HT1080 (cell line): ENCODE measurements around the gene TMEM108. TPM values are rescaled to one million over a fixed set of nuclear protein-coding genes. Genes with fewer than 3 reads are reported as not detected.
"Not testable (repeated sequence)": the region's sequence is repeated elsewhere in the genome, so short reads cannot be mapped to it uniquely, and the experiment has no call there.

ENCODE experiments used
- DNase-seq: peaks from one replicate; pipeline ENCODE4 v3.0.0-alpha.2; 2015; ENCODE audit warnings: low read depth
- polyA plus RNA-seq, 2 experiments: library from polyadenylated mRNA; depleted of rRNA; stranded (reverse); fragments of >200 nt; gene quantifications; 2 replicates each; pipeline ENCODE4 v1.2.3, GENCODE V29; 2015
- total RNA-seq: library from RNA; depleted of rRNA; stranded (reverse); fragments of >200 nt; shearing (Covaris generic); gene quantifications from 2 replicates; pipeline ENCODE4 v1.2.3, GENCODE V29; 2014; rRNA removed

TMEM108 gene
- total RNA-seq: 0.23 and 0.27 TPM in 2 replicates
- 3.5 and 3.8 TPM in 2 replicates for polyA plus RNA-seq (2015; cell fraction: cytosol; rRNA removed)
- polyA plus RNA-seq (2015; cell fraction: nucleus; rRNA removed): 1.8 TPM in 2 replicates

GRCh38 chr3:133038089-133038730, at the start of gene TMEM108:
TSS of gene TMEM108 (plus strand) at chr3:133038391.
- peak; percentile 70 for DNase-seq

GRCh38 chr3:132995971-132996370, 42.2 kb upstream of the TMEM108 start:
- DNase-seq: no peak

GRCh38 chr3:132997404-132998185, 40.6 kb upstream of the TMEM108 start:
- DNase-seq: no peak

GRCh38 chr3:133005032-133005431, 33.2 kb upstream of the TMEM108 start:
- not testable (repeated sequence) for DNase-seq

- no peak for DNase-seq
Measured at GRCh38 chr3:133007601-133008000, 30.6 kb upstream of the TMEM108 start.

GRCh38 chr3:133014325-133014724, 23.9 kb upstream of the TMEM108 start:
- DNase-seq: no peak

- not testable (repeated sequence) for DNase-seq
Measured at GRCh38 chr3:133015573-133015972, 22.6 kb upstream of the TMEM108 start.

GRCh38 chr3:133016838-133017309, 21.3 kb upstream of the TMEM108 start:
- DNase-seq: no peak

- DNase-seq: no peak
Measured at GRCh38 chr3:133018921-133019320, 19.3 kb upstream of the TMEM108 start.

GRCh38 chr3:133021206-133021605, 17.0 kb upstream of the TMEM108 start:
- DNase-seq: no peak

GRCh38 chr3:133023362-133023761, 14.8 kb upstream of the TMEM108 start:
- no peak for DNase-seq

GRCh38 chr3:133025546-133025945, 12.6 kb upstream of the TMEM108 start:
- no peak for DNase-seq

- DNase-seq: no peak
Measured at GRCh38 chr3:133032301-133032700, 5.9 kb upstream of the TMEM108 start.

- DNase-seq: no peak
Measured at GRCh38 chr3:133037436-133037835, 755 bp upstream of the TMEM108 start.

GRCh38 chr3:133038731-133039375, 662 bp downstream of the TMEM108 start:
- DNase-seq: no peak

- DNase-seq: peak; percentile 69
Measured at GRCh38 chr3:133040696-133041523, 2.7 kb downstream of the TMEM108 start.

- DNase-seq: no peak
Measured at GRCh38 chr3:133041524-133041829, 3.3 kb downstream of the TMEM108 start.

GRCh38 chr3:133042778-133043177, 4.6 kb downstream of the TMEM108 start:
- no peak for DNase-seq

GRCh38 chr3:133047980-133048379, 9.8 kb downstream of the TMEM108 start:
- no peak for DNase-seq

- no peak for DNase-seq
Measured at GRCh38 chr3:133049491-133049890, 11.3 kb downstream of the TMEM108 start.

GRCh38 chr3:133050891-133051290, 12.7 kb downstream of the TMEM108 start:
- DNase-seq: no peak
